Measurements from ENCODE around the gene PCSK7. TPM values are rescaled to one million over a fixed set of nuclear protein-coding genes. Genes with fewer than 3 reads are reported as not detected.

PCSK7 gene
- total and polyA plus RNA-seq, 10 of the 15 experiments (the other 5 are each of a cell fraction or from before 2014, with no cell fraction given) = 5.5 to 81.5 (median 51.6) TPM

GRCh38 chr11:117189941-117190544 lies 41.8 kb downstream of the PCSK7 start:
- no peaks in the 10 kb centered on the region for H3K79me2 ChIP-seq (ENCODE audit: control insufficient read depth, insufficient read depth, low read length)
- no peak for DNase-seq (ENCODE audit: low read depth, low spot score)
- ChIA-PET POLR2A (interaction anchor here (3.3 kb wide), 1 partner anchor 11 kb away, joined by 14 read pairs; the partner anchor contains the start of gene SIDT2), CTCF (interaction anchor here (1.7 kb wide), 2 partner anchors 10 kb away, joined by 8 to 9 read pairs; no protein-coding TSS in a partner anchor), RAD21 (ENCODE audit: unreplicated experiment) (interaction anchor here (0.7 to 2.1 kb wide), 3 partner anchors 10 to 41 kb away, joined by 3 to 6 read pairs (median 3); no protein-coding TSS in a partner anchor), SMC1A (ENCODE audit: uncharacterized antibody, unreplicated experiment) (interaction anchor here (1.5 kb wide), 1 partner anchor 10 kb away, joined by 6 read pairs; no protein-coding TSS in a partner anchor)
- 45% methylated on average over 7 of the region's 8 CpGs for WGBS (ENCODE audit: insufficient coverage, insufficient replicate concordance, low lambda C conversion rate, missing lambda C conversion rate)
- no peaks in the 10 kb centered on the region for H4K20me1 ChIP-seq (ENCODE audit: control insufficient read depth, insufficient read depth)
- H3K27me3 ChIP-seq (replicated peaks in 1 of 2; ENCODE audit: control insufficient read depth in 2 of 2, insufficient read depth in 2 of 2, low read length in 1 of 2) = no peaks in the 10 kb centered on the region
- peaks cover 3 to 8% of the 10 kb centered on the region in 2 experiments; a peak in 3 of 4 replicates for H3K36me3 ChIP-seq (ENCODE audit: control insufficient read depth in 2 of 2, insufficient read depth in 2 of 2, low read length in 1 of 2)
- peak overlapping the region; percentile 59; the same call in 1 of the 2 replicates for H2AFZ ChIP-seq (ENCODE audit: control insufficient read depth, low read depth, low read length)
- no peak for FAIRE-seq
- no peaks in the 10 kb centered on the region for H3K9me3 ChIP-seq (replicated peaks; ENCODE audit: control insufficient read depth, insufficient read depth, low read length)
- no TSS peak for BruUV-seq (replicated peaks)
- peak overlapping the region; percentile 89 for H3K27ac ChIP-seq (ENCODE audit: control insufficient read depth, insufficient read depth)
- intact Hi-C loops (cut with micrococcal nuclease; ENCODE audit: unreplicated experiment) = no loop called here
- peak overlapping the region; percentile 60 for H3K4me2 ChIP-seq (ENCODE audit: control insufficient read depth, insufficient read depth)
- ATAC-seq = peak; percentile 12; the same call in 2 of the 3 replicates
- in situ Hi-C loops (cut with MboI) = no loop called here
- peak overlapping the region; percentile 48; the same call in 1 of the 2 replicates for H3K9ac ChIP-seq (ENCODE audit: control insufficient read depth, insufficient read depth, low read length)
- no peak overlapping the region; the same call in 1 of the 2 replicates for H3K4me3 ChIP-seq
- peaks cover 36% of the 10 kb centered on the region for H3K4me1 ChIP-seq (ENCODE audit: control insufficient read depth, insufficient read depth, low read length)
- TF ChIP-seq CUX1 (IDR thresholded peaks at IDR 0.05; ENCODE audit: insufficient replicate concordance, low read depth, low read length) (no peak), SREBF1 (IDR thresholded peaks at IDR 0.05; ENCODE audit: low read length) (no peak), SIN3A (IDR thresholded peaks at IDR 0.05; ENCODE audit: low read depth, low read length) (no peak), CREM (IDR thresholded peaks at IDR 0.05; ENCODE audit: low read depth) (0 out of 2 replicates have a peak, but pooled peaks have one; percentile 2), FOS (IDR thresholded peaks at IDR 0.05; ENCODE audit: borderline replicate concordance, extremely low read depth, insufficient read length) (no peak), SUPT20H (IDR thresholded peaks at IDR 0.05; ENCODE audit: borderline replicate concordance, control insufficient read depth, low read depth, low read length) (no peak), EGR1 (IDR thresholded peaks at IDR 0.05; ENCODE audit: borderline replicate concordance in 1 of 2, low read depth in 2 of 2, low read length in 2 of 2) (no peak), ZNF384 (IDR thresholded peaks at IDR 0.05; ENCODE audit: borderline replicate concordance, low read depth, low read length) (no peak), DPF2 (IDR thresholded peaks at IDR 0.05) (peak; percentile 5; the same call in 1 of the 2 replicates), CBFB (IDR thresholded peaks at IDR 0.05; ENCODE audit: low read depth) (no peak), SP1 (IDR thresholded peaks at IDR 0.05; ENCODE audit: low read depth, low read length) (no peak), ZNF592 (IDR thresholded peaks at IDR 0.05) (no peak), CEBPB (IDR thresholded peaks at IDR 0.05; ENCODE audit: borderline replicate concordance in 1 of 2, low read depth in 2 of 2, low read length in 2 of 2) (no peak), BRCA1 (IDR thresholded peaks at IDR 0.05; ENCODE audit: low read depth, low read length) (no peak)

Data from GM12878 (cell line).